ENCODE results near the gene SORBS2.

- no peak for TF ChIP-seq PATZ1 (CRISPR knock-in tag; IDR thresholded peaks at IDR 0.05; ENCODE audit: borderline replicate concordance)
- no peak for TF ChIP-seq ISL1 (CRISPR knock-in tag; IDR thresholded peaks at IDR 0.05)
- no peak for TF ChIP-seq ZNF8 (CRISPR knock-in tag; IDR thresholded peaks at IDR 0.05)
Measured at GRCh38 chr4:185819144-185819543, 7.2 kb upstream of the SORBS2 start.

Data from SK-N-SH treated with all-trans-retinoic acid at 6 μM for 48 hours (cell line).